ENCODE results near the gene DBNDD2. TPM values are rescaled to one million over a fixed set of nuclear protein-coding genes. Genes with fewer than 3 reads are reported as not detected.

DBNDD2 gene
- total RNA-seq, 1 donor from 2014 or later, result 100 TPM

- Histone ChIP-seq H3K27ac (peak overlapping the region; percentile 84 to 92), H3K4me3 (peak overlapping the region; percentile 60 to 65), H3K4me1 (peaks cover 0 to 11% of the 10 kb centered on the region in 2 donors), H3K36me3 (no peaks in the 10 kb centered on the region), H3K9me3 (no peaks in the 10 kb centered on the region), H3K27me3 (no peaks in the 10 kb centered on the region)
- TF ChIP-seq CTCF (IDR thresholded peaks at IDR 0.05), result no peak
- intact Hi-C loops (cut with DNase I), result loop anchor here (1.0 to 5.0 kb wide), 4 partner anchors 32 to 403 kb away; no protein-coding TSS in a partner anchor
- DNase-seq (ENCODE audit: low spot score in 2 of 2), result no peak
These were observed 34.0 kb upstream of the DBNDD2 start for GRCh38 chr20:45374101-45374467.

- Histone ChIP-seq H3K27ac (peak overlapping the region; percentile 84 to 92), H3K27me3 (no peaks in the 10 kb centered on the region), H3K4me1 (peaks cover 0 to 11% of the 10 kb centered on the region in 2 donors), H3K36me3 (no peaks in the 10 kb centered on the region), H3K9me3 (no peaks in the 10 kb centered on the region), H3K4me3 (no peak overlapping the region)
- no peak for TF ChIP-seq CTCF (IDR thresholded peaks at IDR 0.05)
- intact Hi-C loops (cut with DNase I), result loop anchor here (1.0 to 5.0 kb wide), 4 partner anchors 31 to 402 kb away; no protein-coding TSS in a partner anchor
- no peak for DNase-seq (ENCODE audit: low spot score in 2 of 2)
These were observed 33.1 kb upstream of the DBNDD2 start for GRCh38 chr20:45374966-45375365.

GRCh38 chr20:45377269-45377668, 30.8 kb upstream of the DBNDD2 start:
- Histone ChIP-seq H3K4me1 (peaks cover 0 to 11% of the 10 kb centered on the region in 2 donors), H3K9me3 (no peaks in the 10 kb centered on the region), H3K27me3 (no peaks in the 10 kb centered on the region), H3K27ac (no peak overlapping the region), H3K36me3 (no peaks in the 10 kb centered on the region), H3K4me3 (no peak overlapping the region)
- DNase-seq (ENCODE audit: low spot score in 2 of 2), result no peak
- intact Hi-C loops (cut with DNase I), result no loop called here
- TF ChIP-seq CTCF (IDR thresholded peaks at IDR 0.05), result no peak

GRCh38 chr20:45378191-45378590, 29.9 kb upstream of the DBNDD2 start, which contains the start of gene TP53TG5:
TSS of gene TP53TG5 (minus strand) at chr20:45378325. CDS start at chr20:45378236, 89 bp downstream.
- no peak for DNase-seq (ENCODE audit: low spot score in 2 of 2)
- Histone ChIP-seq H3K4me1 (peaks cover 0 to 7% of the 10 kb centered on the region in 2 donors), H3K4me3 (no peak within 1 kb of the TSS), H3K27ac (no peak within 1 kb of the TSS), H3K9me3 (no peaks in the 10 kb centered on the region), H3K27me3 (no peaks in the 10 kb centered on the region), H3K36me3 (no peaks in the 10 kb centered on the region)
- TF ChIP-seq CTCF (IDR thresholded peaks at IDR 0.05), result no peak
- intact Hi-C loops (cut with DNase I), result no loop called here

GRCh38 chr20:45387274-45387673, 20.8 kb upstream of the DBNDD2 start:
- H3K27ac ChIP-seq, result no peak overlapping the region
- intact Hi-C loops (cut with DNase I), result no loop called here
- no peaks in the 10 kb centered on the region for H3K27me3 ChIP-seq
- H3K9me3 ChIP-seq, result no peaks in the 10 kb centered on the region
- H3K36me3 ChIP-seq, result no peaks in the 10 kb centered on the region
- H3K4me1 ChIP-seq, result no peaks in the 10 kb centered on the region
- DNase-seq (ENCODE audit: low spot score in 2 of 2), result no peak
- no peak overlapping the region for H3K4me3 ChIP-seq
- TF ChIP-seq CTCF (IDR thresholded peaks at IDR 0.05), result no peak

GRCh38 chr20:45390931-45391330, 17.2 kb upstream of the DBNDD2 start:
- no peaks in the 10 kb centered on the region for H3K27me3 ChIP-seq
- DNase-seq (ENCODE audit: low spot score in 2 of 2), result no peak
- no peaks in the 10 kb centered on the region for H3K36me3 ChIP-seq
- H3K9me3 ChIP-seq, result no peaks in the 10 kb centered on the region
- H3K27ac ChIP-seq, result no peak overlapping the region
- no peak for TF ChIP-seq CTCF (IDR thresholded peaks at IDR 0.05)
- H3K4me3 ChIP-seq, result no peak overlapping the region
- intact Hi-C loops (cut with DNase I), result no loop called here
- no peaks in the 10 kb centered on the region for H3K4me1 ChIP-seq
